ENCODE data around the gene GAS5.

Gene GAS5

DNA sequence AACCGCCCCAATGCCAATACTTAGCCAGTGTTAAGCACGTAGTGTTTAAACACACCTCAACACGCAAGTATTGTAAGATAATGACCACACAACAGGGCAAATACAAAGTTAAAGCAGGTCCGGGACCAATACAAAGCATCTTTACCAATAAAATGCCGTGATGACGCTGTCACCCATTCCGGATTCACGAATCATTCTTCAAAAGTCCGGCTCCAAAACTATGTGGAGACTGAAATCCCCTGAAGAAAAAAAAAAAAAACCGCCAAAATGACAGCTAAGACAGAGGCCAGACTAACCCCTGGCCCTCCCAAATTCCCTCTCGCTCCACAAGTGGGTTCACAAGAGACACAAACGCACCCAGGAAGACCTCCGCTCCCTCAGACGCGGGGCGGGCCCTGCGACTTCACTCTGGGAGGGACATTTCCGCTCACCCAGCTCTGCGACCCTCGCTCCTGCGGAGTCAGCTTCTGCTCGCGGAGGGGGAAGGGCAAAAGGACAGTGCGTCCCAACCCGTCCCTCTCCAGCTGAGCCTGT, 43.9 kb downstream of the GAS5 start:
- DNase-seq: no peak

DNA sequence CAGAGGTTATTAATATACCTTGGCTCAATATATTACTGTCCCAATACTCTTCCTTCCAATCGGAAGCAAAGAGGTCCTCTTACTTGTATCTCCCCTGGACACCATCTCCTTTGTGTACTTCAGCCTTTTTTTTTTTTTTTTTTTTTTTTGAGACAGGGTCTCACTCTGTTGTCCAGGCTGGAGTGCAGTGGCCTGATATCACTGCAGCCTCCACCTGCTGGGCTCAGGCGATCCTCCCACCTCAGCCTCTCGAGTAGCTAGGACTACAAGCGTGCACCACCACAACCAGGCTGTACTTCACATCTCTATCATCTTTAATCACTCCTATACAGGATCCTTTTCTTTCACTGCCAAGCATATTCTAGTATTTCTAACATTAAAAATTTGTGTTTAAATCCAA, 46.1 kb downstream of the GAS5 start:
- DNase-seq: no peak

DNA sequence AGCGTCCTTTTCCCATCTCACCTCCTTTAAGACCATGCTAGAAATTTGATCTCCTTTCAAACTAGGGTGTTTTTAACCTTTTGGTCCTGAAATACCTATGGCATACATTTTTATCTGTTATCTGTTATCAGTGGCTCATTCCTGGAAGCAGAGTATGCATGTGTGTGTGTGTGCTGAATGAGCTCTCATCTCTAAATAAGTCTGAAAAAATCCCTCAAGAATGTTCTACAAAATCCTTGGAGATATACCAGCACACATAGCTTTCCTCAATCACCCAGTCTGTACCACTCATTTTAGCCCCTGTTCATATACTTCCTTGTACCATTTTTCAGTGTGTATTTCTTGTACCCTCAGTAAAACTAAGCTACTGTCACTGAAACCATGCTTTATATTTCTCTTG, 49.3 kb downstream of the GAS5 start:
- DNase-seq: no peak

Data from activated effector memory CD4-positive, alpha-beta T cell treated with Interleukin-2 at 50 U/mL for 16 hours (primary cell).